CD4-positive, alpha-beta T cell treated with Interferon gamma for 1 hour (primary cell): ENCODE measurements around the gene HNRNPAB.
"Not testable (repeated sequence)": the region's sequence is repeated elsewhere in the genome, so short reads cannot be mapped to it uniquely, and the experiment has no call there.

Source experiments
- DNase-seq: peaks from one replicate; pipeline ENCODE4 v3.0.0-alpha.2; 2020

The HNRNPAB gene

DNA sequence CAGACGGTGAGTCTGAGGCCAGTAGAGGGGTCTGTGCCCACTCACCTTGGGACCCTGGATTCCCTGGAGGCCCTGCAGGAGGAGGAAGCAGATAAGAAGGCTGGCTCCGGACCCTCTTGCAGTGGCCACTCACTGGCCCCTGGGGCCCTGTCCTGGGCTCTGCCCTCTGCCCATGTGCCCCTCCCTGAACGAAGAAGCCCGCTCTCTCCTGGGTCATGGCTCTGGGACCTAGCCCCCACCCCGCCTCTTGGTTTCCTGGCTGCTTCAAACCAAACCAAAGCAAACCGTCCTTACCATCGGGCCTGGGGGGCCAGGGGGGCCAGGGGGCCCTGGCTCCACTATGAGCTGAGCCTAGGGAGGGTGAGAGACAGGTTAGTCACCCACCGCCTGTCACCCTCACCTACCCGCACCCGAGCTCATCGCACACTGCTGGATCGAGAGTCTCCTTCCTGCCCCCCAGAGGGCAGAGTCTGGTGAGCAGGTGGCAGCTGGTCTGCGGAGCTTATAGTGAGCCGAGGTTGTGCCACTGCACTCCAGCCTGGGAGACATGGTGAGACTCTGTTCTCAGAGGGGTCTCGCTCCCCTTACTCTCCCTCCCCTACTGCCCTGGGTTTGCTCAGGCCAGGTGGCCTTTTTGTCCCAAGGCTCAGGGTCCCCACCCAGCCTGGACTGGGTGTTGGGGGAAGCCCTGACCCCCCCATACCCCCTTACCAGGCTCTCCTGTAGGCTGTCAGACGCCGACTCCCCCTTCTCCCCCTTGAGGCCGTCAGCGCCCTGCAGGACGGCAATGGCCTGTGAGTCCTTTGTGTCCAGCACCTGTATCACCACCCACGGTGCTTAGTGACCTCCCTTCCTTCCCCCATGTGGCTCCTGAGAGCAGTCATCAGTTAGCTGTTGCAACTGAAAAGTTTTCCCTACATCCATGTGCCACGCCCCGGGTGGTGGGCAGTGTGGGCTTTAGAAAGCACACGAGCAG, 43.4 kb downstream of the HNRNPAB start:
- DNase-seq: peak; percentile 25

DNA sequence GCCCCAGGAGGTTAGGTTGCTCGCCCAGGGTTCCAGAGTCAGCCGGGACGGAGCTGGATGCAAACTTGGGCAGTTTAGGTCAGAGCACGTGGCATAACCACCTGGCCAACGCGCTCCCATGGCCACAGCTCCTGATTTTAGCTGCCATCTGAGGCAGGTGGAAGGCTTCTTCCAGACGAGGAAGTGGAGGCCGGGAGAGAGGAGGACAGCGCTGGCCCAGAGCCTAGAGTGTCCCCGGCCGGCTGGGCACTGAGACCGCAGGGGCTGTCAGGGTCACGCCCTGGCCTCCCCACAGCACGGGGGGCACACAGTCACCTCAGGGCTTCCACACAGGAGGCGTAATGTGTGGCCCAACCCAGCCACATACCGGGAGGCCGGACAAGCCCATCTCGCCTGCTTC, 44.4 kb downstream of the HNRNPAB start:
- no peak for DNase-seq

DNA sequence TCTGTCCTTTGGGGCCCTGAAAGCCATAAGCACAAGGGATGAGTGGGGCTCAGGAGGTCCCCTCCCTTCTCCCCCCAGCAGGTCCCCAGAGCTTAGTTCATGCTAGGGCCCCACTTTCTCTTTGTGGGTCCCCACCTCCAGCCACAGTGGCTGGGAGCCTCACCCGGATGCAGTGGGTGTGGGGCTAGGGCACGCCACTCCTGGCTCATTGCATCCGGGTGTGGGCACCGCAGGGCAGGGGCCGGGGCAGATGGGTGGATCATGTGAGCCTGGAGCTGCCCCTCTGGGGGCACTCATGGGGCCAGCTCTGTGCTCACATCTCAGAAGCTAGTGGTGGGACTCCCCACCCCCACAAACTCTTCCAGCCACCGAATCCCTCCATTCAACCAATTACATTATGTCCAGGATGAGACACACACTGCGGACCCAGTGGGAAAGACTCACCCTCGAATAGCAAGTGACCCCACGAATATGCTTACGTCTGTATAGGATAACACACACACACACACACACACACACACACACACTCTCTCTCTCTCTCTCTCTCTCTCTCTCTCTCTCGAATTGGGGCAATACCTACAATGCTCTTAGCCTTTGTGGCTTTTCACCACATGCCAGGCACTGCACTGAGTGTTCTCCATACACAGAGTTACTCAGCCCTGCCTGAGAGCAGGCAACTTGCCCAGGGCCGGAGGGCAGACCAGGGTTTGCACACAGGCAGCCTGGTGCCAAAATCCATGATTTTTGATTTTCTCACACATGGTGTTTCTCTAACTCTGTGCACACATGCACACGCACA, 45.1 kb downstream of the HNRNPAB start:
- DNase-seq: peak; percentile 46

GRCh38 chr5:178250263-178250662, 45.9 kb downstream of the HNRNPAB start:
- DNase-seq: no peak

DNA sequence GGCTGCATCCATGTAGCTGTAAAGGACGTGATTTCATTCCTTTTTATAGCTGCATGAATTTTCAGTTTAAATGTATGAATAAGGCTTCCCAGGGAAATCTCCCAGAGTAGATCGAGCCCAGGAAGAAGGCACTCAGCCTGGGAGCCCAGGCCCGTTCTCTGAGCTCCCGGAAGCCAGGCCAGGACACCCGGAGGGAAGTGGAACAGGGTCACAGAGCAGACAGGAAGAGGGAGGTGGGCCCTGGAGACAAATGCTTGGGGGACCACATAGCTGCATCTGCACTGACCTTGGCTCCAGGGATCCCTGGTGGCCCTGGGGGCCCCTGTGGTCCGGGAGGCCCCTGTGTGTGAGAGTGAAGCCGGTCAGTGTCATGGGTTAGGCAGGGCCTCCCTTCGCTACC, 47.9 kb downstream of the HNRNPAB start:
- DNase-seq: no peak

DNA sequence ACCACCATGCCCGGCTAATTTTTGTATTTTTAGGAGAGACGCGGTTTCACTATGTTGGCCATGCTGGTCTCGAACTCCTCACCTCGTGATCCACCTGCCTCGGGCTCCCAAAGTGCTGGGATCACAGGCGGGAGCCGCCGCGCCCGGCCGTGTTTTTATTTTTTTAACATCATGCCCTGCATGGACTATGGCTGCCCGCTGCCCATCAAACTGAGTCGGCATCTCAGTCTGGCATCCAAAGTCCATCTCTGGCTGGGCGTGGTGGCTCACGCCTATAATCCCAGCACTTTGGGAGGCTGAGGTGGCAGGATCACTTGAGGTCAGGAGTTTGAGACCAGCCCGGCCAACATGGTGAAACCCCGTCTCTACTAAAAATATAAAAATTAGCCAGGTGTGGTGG, 49.3 kb downstream of the HNRNPAB start:
- DNase-seq: not testable (repeated sequence)

- no peak for DNase-seq
Observed at GRCh38 chr5:178256746-178257145, 52.4 kb downstream of the HNRNPAB start.

GRCh38 chr5:178257650-178258049, 53.3 kb downstream of the HNRNPAB start:
- DNase-seq: no peak

DNA sequence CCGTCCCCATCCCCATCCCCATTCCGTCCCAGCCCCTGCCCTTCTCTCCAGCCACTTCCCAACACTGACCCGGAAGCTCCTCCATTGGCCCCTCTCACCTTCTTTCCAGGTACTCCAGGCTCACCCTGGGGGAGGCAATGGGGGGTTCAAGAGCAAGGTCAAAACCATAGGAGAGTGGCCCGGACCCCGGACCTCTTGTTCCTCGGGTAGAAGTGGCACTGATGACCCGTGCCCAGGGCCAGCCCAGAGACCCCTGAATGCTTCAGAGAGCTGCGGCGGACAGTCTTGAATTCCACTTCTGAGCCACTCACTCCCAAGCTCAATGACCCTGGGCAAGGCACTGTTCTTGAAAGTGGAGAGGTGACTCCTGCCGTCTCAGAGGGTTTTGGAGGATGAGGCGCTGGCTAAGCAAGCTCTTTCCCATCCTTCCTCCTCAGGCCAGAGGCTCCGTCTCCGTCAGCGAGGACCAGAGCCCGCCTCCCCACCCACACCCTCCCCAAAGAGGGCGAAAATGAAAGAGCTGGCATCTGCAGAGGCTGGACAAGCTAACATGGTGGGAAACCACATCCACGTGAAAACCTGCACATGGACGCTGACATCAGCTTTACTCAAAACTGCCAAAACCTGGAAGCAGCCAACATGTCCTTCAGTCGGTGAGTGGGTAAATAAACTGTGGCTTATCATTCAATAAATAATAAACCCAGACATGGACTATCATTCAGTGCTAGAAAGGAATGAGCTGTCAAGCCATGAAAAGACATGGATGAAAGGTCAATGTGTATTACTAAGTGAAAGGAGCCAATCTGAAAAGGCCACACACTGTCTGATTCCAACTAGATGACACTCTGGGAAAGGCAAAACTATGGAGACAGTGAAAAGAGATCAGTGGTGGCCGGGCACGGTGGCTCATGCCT, 55.5 kb downstream of the HNRNPAB start:
- DNase-seq: no peak
